ENCODE data around the gene SPEF2. TPM values are rescaled to one million over a fixed set of nuclear protein-coding genes. Genes with fewer than 3 reads are reported as not detected.

The SPEF2 gene
- total RNA-seq, 1 donor from 2014 or later: 3.4 TPM

DNA sequence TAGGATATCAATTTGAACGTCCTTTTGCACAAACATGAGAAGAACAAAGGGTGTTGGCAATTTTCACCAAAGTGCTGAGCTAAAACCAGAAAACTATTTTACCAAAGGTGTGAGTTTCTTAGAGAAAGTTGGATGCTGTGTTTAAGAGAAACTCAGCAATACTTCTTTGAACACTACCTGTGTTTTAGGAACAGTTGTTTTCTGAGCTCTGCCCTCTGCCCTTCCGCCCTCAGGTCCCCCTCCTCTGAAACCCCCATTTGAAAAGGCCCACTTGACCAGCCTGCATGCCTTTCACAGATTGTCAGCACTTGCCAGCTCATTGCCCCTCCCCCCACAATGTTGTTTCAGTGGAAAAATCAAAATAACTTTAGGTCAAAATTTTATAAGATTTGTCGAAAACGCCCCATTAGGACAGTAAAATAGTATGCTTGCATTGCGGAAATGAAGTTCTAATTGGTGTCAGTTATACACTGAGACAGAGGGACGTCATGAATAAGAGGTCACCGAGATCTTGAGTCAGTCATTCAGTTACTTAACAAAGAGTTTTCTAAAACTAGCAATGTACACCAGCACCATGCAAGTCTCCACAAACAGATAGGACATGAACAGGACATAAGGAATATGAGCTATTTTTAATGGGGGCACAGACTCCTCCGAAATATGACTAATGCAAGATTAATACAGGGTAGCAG is 177.2 kb downstream of the SPEF2 start:
- H3K4me1 ChIP-seq (ENCODE audit: insufficient read depth, low read length): no peaks in the 10 kb centered on the region
- FAIRE-seq (peak; percentile 26), DNase-seq (ENCODE audit: low read depth) (no peak)
- no peak overlapping the region for H3K9ac ChIP-seq (ENCODE audit: low read length)
- H2AFZ ChIP-seq (ENCODE audit: low read depth, low read length): no peak overlapping the region
- no peak overlapping the region for H3K4me3 ChIP-seq (ENCODE audit: insufficient read depth, low read depth, low read length)
- H3K36me3 ChIP-seq (ENCODE audit: insufficient read depth, low read length): no peaks in the 10 kb centered on the region
- no peaks in the 10 kb centered on the region for H3K27me3 ChIP-seq (ENCODE audit: insufficient read depth, low read length)
- no peak overlapping the region for H3K27ac ChIP-seq (ENCODE audit: low read depth, low read length)
- no peaks in the 10 kb centered on the region for H3K79me2 ChIP-seq (ENCODE audit: insufficient read depth, low read length)
- H3K27ac Mint-ChIP-seq (ENCODE audit: unreplicated experiment): no peak overlapping the region
- H3K36me3 Mint-ChIP-seq (ENCODE audit: low read depth, unreplicated experiment): no peaks in the 10 kb centered on the region
- H3K27me3 Mint-ChIP-seq (ENCODE audit: low read depth, unreplicated experiment): no peaks in the 10 kb centered on the region
- TF ChIP-seq EZH2 (IDR thresholded peaks at IDR 0.05; ENCODE audit: insufficient read depth, low read length): no peak
- TF ChIP-seq, protein P1, sequence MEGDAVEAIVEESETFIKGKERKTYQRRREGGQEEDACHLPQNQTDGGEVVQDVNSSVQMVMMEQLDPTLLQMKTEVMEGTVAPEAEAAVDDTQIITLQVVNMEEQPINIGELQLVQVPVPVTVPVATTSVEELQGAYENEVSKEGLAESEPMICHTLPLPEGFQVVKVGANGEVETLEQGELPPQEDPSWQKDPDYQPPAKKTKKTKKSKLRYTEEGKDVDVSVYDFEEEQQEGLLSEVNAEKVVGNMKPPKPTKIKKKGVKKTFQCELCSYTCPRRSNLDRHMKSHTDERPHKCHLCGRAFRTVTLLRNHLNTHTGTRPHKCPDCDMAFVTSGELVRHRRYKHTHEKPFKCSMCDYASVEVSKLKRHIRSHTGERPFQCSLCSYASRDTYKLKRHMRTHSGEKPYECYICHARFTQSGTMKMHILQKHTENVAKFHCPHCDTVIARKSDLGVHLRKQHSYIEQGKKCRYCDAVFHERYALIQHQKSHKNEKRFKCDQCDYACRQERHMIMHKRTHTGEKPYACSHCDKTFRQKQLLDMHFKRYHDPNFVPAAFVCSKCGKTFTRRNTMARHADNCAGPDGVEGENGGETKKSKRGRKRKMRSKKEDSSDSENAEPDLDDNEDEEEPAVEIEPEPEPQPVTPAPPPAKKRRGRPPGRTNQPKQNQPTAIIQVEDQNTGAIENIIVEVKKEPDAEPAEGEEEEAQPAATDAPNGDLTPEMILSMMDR (IDR thresholded peaks at IDR 0.05; ENCODE audit: insufficient read depth, low read depth, low read length): no peak
- no peaks in the 10 kb centered on the region for H3K9me3 ChIP-seq (ENCODE audit: insufficient read depth, low read depth, low read length)
- no peak overlapping the region for H3K4me3 Mint-ChIP-seq (ENCODE audit: unreplicated experiment)
- H3K4me1 Mint-ChIP-seq (ENCODE audit: low read depth, unreplicated experiment): peaks cover 17% of the 10 kb centered on the region
- H3K4me2 ChIP-seq (ENCODE audit: low read length): no peak overlapping the region
- no peaks in the 10 kb centered on the region for H3K9me3 Mint-ChIP-seq (ENCODE audit: unreplicated experiment)
- H4K20me1 ChIP-seq (ENCODE audit: insufficient read depth, low read length): no peaks in the 10 kb centered on the region

DNA sequence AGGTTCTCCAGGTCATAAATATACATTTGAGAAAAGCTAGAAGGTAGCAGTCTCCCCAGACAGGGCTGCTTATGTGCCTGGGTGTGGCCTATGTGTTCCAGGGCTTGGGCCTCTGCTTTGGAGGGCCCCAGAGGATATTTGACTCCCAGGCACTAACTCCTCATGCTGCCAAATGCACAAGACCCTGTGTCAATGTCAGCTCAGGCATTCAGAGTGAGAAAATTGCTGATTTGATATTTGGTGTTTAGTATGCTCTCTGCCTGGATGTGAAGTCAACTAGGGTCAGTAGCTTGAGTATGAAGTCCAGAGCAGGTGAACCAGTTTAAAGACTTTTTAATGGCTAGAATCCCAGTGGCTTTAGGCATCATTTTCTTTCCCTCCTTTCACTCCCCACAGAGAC is 181.5 kb downstream of the SPEF2 start:
- H2AFZ ChIP-seq (ENCODE audit: low read depth, low read length): no peak overlapping the region
- H3K9ac ChIP-seq (ENCODE audit: low read length): no peak overlapping the region
- no peak overlapping the region for H3K27ac Mint-ChIP-seq (ENCODE audit: unreplicated experiment)
- H3K27ac ChIP-seq (ENCODE audit: low read depth, low read length): no peak overlapping the region
- H3K4me3 Mint-ChIP-seq (ENCODE audit: unreplicated experiment): no peak overlapping the region
- H3K27me3 ChIP-seq (ENCODE audit: insufficient read depth, low read length): no peaks in the 10 kb centered on the region
- H3K27me3 Mint-ChIP-seq (ENCODE audit: low read depth, unreplicated experiment): no peaks in the 10 kb centered on the region
- DNase-seq (ENCODE audit: low read depth) (no peak), FAIRE-seq (no peak)
- no peaks in the 10 kb centered on the region for H3K36me3 Mint-ChIP-seq (ENCODE audit: low read depth, unreplicated experiment)
- no peak overlapping the region for H3K4me2 ChIP-seq (ENCODE audit: low read length)
- no peaks in the 10 kb centered on the region for H3K9me3 Mint-ChIP-seq (ENCODE audit: unreplicated experiment)
- TF ChIP-seq, protein P1 (IDR thresholded peaks at IDR 0.05; ENCODE audit: insufficient read depth, low read depth, low read length): no peak
- no peak for TF ChIP-seq EZH2 (IDR thresholded peaks at IDR 0.05; ENCODE audit: insufficient read depth, low read length)
- H4K20me1 ChIP-seq (ENCODE audit: insufficient read depth, low read length): no peaks in the 10 kb centered on the region
- no peaks in the 10 kb centered on the region for H3K79me2 ChIP-seq (ENCODE audit: insufficient read depth, low read length)
- H3K4me1 ChIP-seq (ENCODE audit: insufficient read depth, low read length): peaks cover 3% of the 10 kb centered on the region
- H3K4me3 ChIP-seq (ENCODE audit: insufficient read depth, low read depth, low read length): no peak overlapping the region
- H3K36me3 ChIP-seq (ENCODE audit: insufficient read depth, low read length): no peaks in the 10 kb centered on the region
- peaks cover 23% of the 10 kb centered on the region for H3K4me1 Mint-ChIP-seq (ENCODE audit: low read depth, unreplicated experiment)
- no peaks in the 10 kb centered on the region for H3K9me3 ChIP-seq (ENCODE audit: insufficient read depth, low read depth, low read length)

- Mint-ChIP-seq H3K9me3 (ENCODE audit: unreplicated experiment) (no peaks in the 10 kb centered on the region), H3K27me3 (ENCODE audit: low read depth, unreplicated experiment) (no peaks in the 10 kb centered on the region), H3K36me3 (ENCODE audit: low read depth, unreplicated experiment) (no peaks in the 10 kb centered on the region), H3K27ac (ENCODE audit: unreplicated experiment) (no peak overlapping the region), H3K4me1 (ENCODE audit: low read depth, unreplicated experiment) (peaks cover 19% of the 10 kb centered on the region), H3K4me3 (ENCODE audit: unreplicated experiment) (no peak overlapping the region)
- no peak overlapping the region for H3K4me3 ChIP-seq (ENCODE audit: insufficient read depth, low read depth, low read length)
- no peak overlapping the region for H3K4me2 ChIP-seq (ENCODE audit: low read length)
- FAIRE-seq: no peak
- H4K20me1 ChIP-seq (ENCODE audit: insufficient read depth, low read length): no peaks in the 10 kb centered on the region
- TF ChIP-seq, protein P1 (IDR thresholded peaks at IDR 0.05; ENCODE audit: insufficient read depth, low read depth, low read length): no peak
- TF ChIP-seq EZH2 (IDR thresholded peaks at IDR 0.05; ENCODE audit: insufficient read depth, low read length): no peak
- H3K79me2 ChIP-seq (ENCODE audit: insufficient read depth, low read length): no peaks in the 10 kb centered on the region
- no peaks in the 10 kb centered on the region for H3K36me3 ChIP-seq (ENCODE audit: insufficient read depth, low read length)
- no peak overlapping the region for H3K27ac ChIP-seq (ENCODE audit: low read depth, low read length)
- no peaks in the 10 kb centered on the region for H3K9me3 ChIP-seq (ENCODE audit: insufficient read depth, low read depth, low read length)
- H3K27me3 ChIP-seq (ENCODE audit: insufficient read depth, low read length): no peaks in the 10 kb centered on the region
- peak; percentile 15 for DNase-seq (ENCODE audit: low read depth)
- peak overlapping the region; percentile 34 for H2AFZ ChIP-seq (ENCODE audit: low read depth, low read length)
- peaks cover 3% of the 10 kb centered on the region for H3K4me1 ChIP-seq (ENCODE audit: insufficient read depth, low read length)
- no peak overlapping the region for H3K9ac ChIP-seq (ENCODE audit: low read length)
These were observed 182.1 kb downstream of the SPEF2 start for GRCh38 chr5:35799753-35800152.

All from astrocyte (in vitro differentiated cells and primary cell).